Erythroblast (primary cell): Measurements from ENCODE around the gene GTF2A2.

Experiments
- DNase-seq, 2 experiments: peaks; one replicate each; lab custom pipeline; 2025; lab: John Stamatoyannopoulos, UW
- GATA1 ChIP-seq: IDR thresholded peaks from 2 replicates; pipeline ENCODE4 v1.6.1; 2011; ENCODE audit warnings: low read depth, mild to moderate bottlenecking, control low read depth, low read length, moderate library complexity
- POLR2A ChIP-seq: IDR thresholded peaks from 2 replicates; pipeline ENCODE4 v1.6.1; 2011; ENCODE audit warnings: mild to moderate bottlenecking, low read length

GTF2A2 gene

DNA sequence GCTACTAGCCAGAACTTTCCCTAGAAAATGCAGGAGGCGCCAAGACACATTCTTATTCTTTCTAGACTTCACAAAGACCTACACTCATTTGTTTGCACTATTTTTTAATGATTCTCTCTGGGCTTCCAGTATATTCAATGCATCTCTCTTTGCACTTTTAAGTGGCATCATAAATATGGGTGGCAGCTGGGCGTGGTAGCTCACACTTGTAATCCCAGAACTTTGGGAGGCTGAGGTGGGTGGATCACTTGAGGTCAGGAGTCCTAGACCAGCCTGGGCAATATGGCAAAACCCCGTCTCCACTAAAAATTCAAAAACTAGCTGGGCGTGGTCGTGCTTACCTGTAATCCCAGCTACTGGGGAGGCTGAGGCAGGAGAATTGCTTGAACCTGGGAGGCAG is 51.3 kb downstream of the GTF2A2 start:
- TF ChIP-seq POLR2A: no peak
- no peak for DNase-seq

DNA sequence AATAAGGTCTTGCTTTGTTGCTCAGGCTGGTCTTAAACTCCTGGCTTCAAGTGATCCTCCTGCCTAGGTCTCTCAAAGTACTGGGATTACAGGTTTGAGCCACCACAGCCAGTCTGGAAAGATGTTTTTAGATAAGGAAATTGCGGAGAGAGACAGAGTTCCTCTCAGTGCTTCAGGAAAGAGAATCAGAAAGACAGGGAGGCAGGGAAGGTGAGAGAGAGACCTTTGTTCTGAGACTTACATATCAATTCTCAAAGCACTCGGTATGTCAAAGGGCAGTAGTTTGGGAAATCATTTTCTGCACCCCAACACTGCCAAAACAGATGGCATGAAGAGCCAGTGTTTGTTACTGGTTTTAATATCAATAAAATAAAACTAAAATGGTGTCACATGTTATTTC is 58.9 kb downstream of the GTF2A2 start:
- no peak for TF ChIP-seq GATA1
- TF ChIP-seq POLR2A: no peak
- DNase-seq: no peak

DNA sequence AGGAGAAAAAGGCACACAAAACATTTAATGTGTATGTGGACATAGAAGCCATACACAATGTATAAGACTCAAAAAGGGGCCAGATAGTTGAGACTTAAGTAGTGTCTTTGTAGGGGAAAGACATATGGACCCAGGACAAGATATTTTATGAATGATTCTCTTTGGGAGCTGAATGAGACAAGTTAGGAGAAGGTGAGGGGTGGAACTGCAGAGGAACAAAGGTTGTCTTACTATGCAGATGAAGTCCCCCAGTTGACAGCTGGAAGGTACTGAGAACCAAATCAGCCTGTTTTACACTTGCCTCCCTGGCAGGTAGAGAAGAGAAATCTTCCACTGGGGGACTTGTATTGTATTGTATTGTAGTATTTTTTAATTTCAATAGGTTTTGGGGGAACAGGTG is 60.7 kb downstream of the GTF2A2 start:
- no peak for DNase-seq
- TF ChIP-seq POLR2A: no peak
- TF ChIP-seq GATA1: no peak

DNA sequence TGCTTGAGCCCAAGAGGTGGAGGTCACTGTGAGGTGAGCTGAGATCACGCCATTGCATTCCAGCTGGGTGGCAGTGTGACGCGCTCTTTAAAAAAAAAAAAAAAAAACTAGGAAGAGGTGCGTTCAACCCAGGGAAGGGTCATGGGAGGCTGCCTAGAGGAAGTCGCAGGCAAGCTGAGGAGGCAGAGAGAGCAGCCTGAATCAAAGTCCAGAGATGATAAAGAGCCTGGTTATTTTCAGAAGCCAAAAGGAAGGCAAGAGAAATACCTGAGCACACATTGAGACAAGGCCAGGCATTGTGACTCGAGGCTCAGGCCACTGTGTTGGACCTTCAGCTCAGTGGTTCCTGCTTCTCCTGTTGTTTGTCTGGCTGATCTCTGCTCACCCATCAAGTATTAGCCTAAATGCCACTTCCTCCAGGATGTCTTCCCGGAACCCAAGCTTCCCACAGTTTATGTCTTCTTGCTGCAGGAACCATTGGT is 61.8 kb downstream of the GTF2A2 start:
- no peak for TF ChIP-seq GATA1
- TF ChIP-seq POLR2A: no peak
- no peak for DNase-seq

DNA sequence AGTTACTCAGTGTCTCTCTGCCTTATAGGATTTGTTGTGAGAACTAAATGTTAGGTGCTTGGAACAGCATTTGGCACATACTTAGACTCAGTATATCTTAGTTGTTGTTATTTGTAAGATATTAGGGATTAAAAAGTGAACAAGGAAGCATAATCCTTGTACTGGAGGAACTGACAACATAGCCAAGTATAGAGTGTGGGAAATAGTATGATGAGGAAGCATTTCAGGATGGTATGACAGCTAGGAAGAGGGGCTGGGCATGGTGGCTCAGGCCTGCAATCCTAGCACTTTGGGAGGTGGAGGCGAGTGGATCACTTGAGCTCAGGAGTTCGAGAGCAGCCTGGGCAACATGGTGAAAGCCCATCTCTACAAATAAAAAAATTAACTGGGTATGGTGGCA is 62.3 kb downstream of the GTF2A2 start:
- no peak for DNase-seq
- TF ChIP-seq POLR2A (no peak), GATA1 (no peak)

DNA sequence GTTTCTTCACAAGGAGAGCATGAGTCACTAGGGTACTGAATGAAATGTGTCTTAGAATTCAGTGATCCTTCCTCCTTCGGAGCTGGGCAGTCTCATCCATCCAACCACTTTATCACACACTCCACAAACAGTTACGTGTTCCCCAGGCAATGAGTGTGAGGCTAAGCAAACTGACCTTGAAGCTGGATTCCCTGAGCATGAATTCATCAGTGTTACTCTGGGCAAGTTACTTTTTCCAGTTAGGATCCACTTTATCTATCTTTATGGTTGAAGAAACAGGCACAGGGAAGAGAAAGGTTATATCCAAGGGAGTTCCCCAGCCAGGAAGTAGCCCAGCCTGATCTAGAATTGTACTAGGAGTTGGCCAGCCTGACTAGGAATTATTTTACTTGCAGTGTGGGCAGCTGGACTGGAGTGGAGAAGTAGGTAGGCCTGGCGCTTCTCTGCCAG is 62.8 kb downstream of the GTF2A2 start:
- no peak for DNase-seq
- TF ChIP-seq POLR2A (no peak), GATA1 (no peak)

DNA sequence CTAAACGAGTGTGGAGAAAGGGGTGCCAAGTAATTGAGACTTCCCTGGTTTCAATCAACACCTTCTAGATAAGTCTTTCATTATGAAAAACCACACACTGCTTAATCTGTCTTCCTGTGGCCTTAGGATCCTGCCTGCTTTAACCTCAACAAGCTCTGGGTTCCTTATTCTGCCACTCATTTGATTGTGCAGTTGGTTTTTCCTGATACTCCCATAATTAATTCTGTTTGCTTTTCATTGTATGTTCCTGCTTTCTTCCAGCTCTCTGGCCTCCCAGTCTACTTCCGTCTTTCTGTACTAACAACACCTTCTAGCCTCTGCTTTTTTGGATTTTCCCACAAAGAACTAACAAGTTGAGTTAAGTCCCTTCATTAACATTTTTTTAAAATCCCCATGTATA is 66.0 kb downstream of the GTF2A2 start:
- no peak for TF ChIP-seq GATA1
- TF ChIP-seq POLR2A: no peak
- DNase-seq: no peak

DNA sequence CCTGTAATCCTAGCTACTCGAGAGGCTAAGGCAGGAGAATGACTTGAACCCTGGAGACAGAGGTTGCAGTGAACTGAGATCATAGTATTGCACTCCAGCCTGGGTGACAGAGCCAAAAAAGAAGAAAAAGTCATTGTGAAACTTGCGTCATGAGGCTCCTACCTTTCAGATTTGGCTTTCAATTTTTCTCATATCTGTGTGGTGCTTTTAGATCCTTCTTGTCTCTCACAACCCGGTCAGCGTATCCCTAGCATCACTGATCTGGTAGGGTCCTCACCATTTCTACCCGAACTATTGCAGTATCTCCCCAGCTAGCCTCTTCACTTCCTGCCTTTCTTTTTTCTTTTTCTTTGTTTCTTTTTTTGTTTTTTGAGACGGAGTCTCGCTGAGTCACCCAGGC is 67.3 kb downstream of the GTF2A2 start:
- DNase-seq: no peak
- no peak for TF ChIP-seq GATA1
- TF ChIP-seq POLR2A: no peak
